H1 (cell line): ENCODE data around the gene POLR1H. TPM values are rescaled to one million over a fixed set of nuclear protein-coding genes. Genes with fewer than 3 reads are reported as not detected.

Experiments
- CTCF ChIA-PET: fragments of 300-600 bp; sonication (Branson Sonifier 250); formaldehyde crosslinking; loops from one replicate; lab custom pipeline; 2021; ENCODE audit not compliant: partially characterized antibody; lab: Charles Lee
- POLR2A ChIA-PET: fragments of 300-600 bp; sonication (Branson Sonifier 250); formaldehyde crosslinking; loops from one replicate; lab custom pipeline; 2021; ENCODE audit warnings: inconsistent platforms; ENCODE audit not compliant: partially characterized antibody; lab: Charles Lee
- DNase-seq, 2 experiments: peaks; one replicate each; pipeline versions ENCODE4 v3.0.0 to v3.0.0-alpha.2; 2010 to 2022; ENCODE audit warnings: low spot score in 2 of 2, low read depth in 1 of 2, mixed read lengths in 1 of 2
- FAIRE-seq: peaks from 2 replicates; lab custom pipeline; 2011; peaks lifted over from hg19 to GRCh38; lab: Jason Lieb, UNC
- H2AFZ ChIP-seq: 2 replicates; pipeline ENCODE4 v1.8.1; 2012; ENCODE audit warnings: low read length, inconsistent platforms
- H2AK5ac ChIP-seq: 2 replicates; pipeline ENCODE4 v1.6.1; 2013; ENCODE audit warnings: low read depth, low read length
- H2BK120ac ChIP-seq: replicated peaks from 2 replicates; pipeline ENCODE3; 2013; ENCODE audit warnings: low read depth, low read length, inconsistent platforms
- H2BK12ac ChIP-seq: 2 replicates; pipeline ENCODE4 v1.6.1; 2013; ENCODE audit warnings: low read depth, low read length
- H2BK15ac ChIP-seq: 2 replicates; pipeline ENCODE4 v1.6.1; 2013; ENCODE audit warnings: low read length
- H2BK20ac ChIP-seq: 2 replicates; pipeline ENCODE4 v1.6.1; 2013; ENCODE audit warnings: low read length
- H2BK5ac ChIP-seq: 2 replicates; pipeline ENCODE4 v1.6.1; 2013; ENCODE audit warnings: low read depth, low read length
- H3K14ac ChIP-seq: 2 replicates; pipeline ENCODE4 v1.6.1; 2013; ENCODE audit warnings: inconsistent platforms; ENCODE audit not compliant: insufficient read length
- H3K18ac ChIP-seq: 2 replicates; pipeline ENCODE4 v1.6.1; 2013; ENCODE audit warnings: low read length; ENCODE audit errors: extremely low read depth
- H3K23ac ChIP-seq: 2 replicates; pipeline ENCODE4 v1.6.1; 2013; ENCODE audit warnings: inconsistent platforms; ENCODE audit not compliant: insufficient read length
- H3K23me2 ChIP-seq: 2 replicates; pipeline ENCODE4 v1.6.1; 2013; ENCODE audit warnings: low read depth, low read length
- H3K27ac ChIP-seq: 2 replicates; pipeline ENCODE4 v1.6.1; 2011; ENCODE audit warnings: low read depth, low read length, inconsistent platforms
- H3K27me3 ChIP-seq, 4 experiments: replicated peaks in 1 of 4; 1 replicate in 1 of 4; 2 replicates in 3 of 4; pipeline versions ENCODE4 v1.6.1 to v1.8.1; 2011 to 2013; ENCODE audit warnings: low read length in 3 of 4, mild to moderate bottlenecking in 3 of 4, inconsistent platforms in 2 of 4, mixed read lengths in 2 of 4, moderate library complexity in 1 of 4; ENCODE audit not compliant: control insufficient read depth in 3 of 4, insufficient read depth in 3 of 4; ENCODE audit errors: extremely low read depth in 1 of 4
- H3K36me3 ChIP-seq, 4 experiments: 2 replicates each; pipeline versions ENCODE4 v1.6.1 to v1.8.1; 2011 to 2013; ENCODE audit warnings: mild to moderate bottlenecking in 4 of 4, low read length in 3 of 4, moderate library complexity in 2 of 4, control low read depth in 1 of 4, inconsistent platforms in 1 of 4; ENCODE audit not compliant: insufficient read depth in 4 of 4, control insufficient read depth in 2 of 4
- H3K4ac ChIP-seq: replicated peaks from 2 replicates; pipeline ENCODE3; 2013; ENCODE audit warnings: low read length, low read depth, mixed read lengths, inconsistent platforms; ENCODE audit not compliant: insufficient read length
- H3K4me1 ChIP-seq, 4 experiments: replicated peaks in 1 of 4; 1 replicate in 1 of 4; 2 replicates in 3 of 4; pipeline versions ENCODE4 v1.6.1 to v1.8.1; 2011 to 2013; ENCODE audit warnings: low read length in 3 of 4, inconsistent platforms in 2 of 4, mixed read lengths in 1 of 4; ENCODE audit not compliant: insufficient read depth in 4 of 4, control insufficient read depth in 3 of 4
- H3K4me2 ChIP-seq, 2 experiments: 2 replicates each; pipeline versions ENCODE4 v1.6.1 to v1.8.1; 2011 to 2013; ENCODE audit warnings: low read depth in 2 of 2, low read length in 2 of 2, control low read depth in 1 of 2, inconsistent platforms in 1 of 2, mild to moderate bottlenecking in 1 of 2; ENCODE audit not compliant: insufficient read depth in 1 of 2
- H3K4me3 ChIP-seq, 4 experiments: fragments of 200-600, 300-600 bp in 1 of 4; sonication (generic), shearing (Covaris generic), sonication (Bioruptor Twin) in 1 of 4; 2 replicates each; pipeline versions ENCODE4 v1.5.1 to v1.8.1; 2011 to 2016; ENCODE audit warnings: low read length in 4 of 4, low read depth in 3 of 4, control low read depth in 2 of 4, inconsistent platforms in 2 of 4, mild to moderate bottlenecking in 2 of 4, mixed read lengths in 1 of 4, moderate library complexity in 1 of 4; ENCODE audit not compliant: insufficient read depth in 2 of 4; ENCODE audit errors: extremely low read depth in 1 of 4
- H3K56ac ChIP-seq: replicated peaks from 2 replicates; pipeline ENCODE3; 2013; ENCODE audit warnings: low read depth, mild to moderate bottlenecking, mixed read lengths, low read length, inconsistent platforms; ENCODE audit not compliant: insufficient read length
- H3K79me1 ChIP-seq: 2 replicates; pipeline ENCODE4 v1.6.1; 2013; ENCODE audit warnings: low read depth, low read length, control low read depth
- H3K79me2 ChIP-seq, 2 experiments: 2 replicates each; pipeline versions ENCODE4 v1.6.1 to v1.8.1; 2012 to 2013; ENCODE audit warnings: low read length in 2 of 2, mild to moderate bottlenecking in 2 of 2, inconsistent platforms in 1 of 2; ENCODE audit not compliant: insufficient read depth in 2 of 2, control insufficient read depth in 1 of 2
- H3K9ac ChIP-seq, 4 experiments: replicated peaks in 1 of 4; 1 replicate in 1 of 4; 2 replicates in 3 of 4; pipeline versions ENCODE4 v1.6.1 to v1.8.1; 2011 to 2013; ENCODE audit warnings: low read depth in 3 of 4, low read length in 3 of 4, control low read depth in 2 of 4, mild to moderate bottlenecking in 2 of 4, moderate library complexity in 2 of 4, inconsistent platforms in 1 of 4; ENCODE audit errors: extremely low read depth in 1 of 4
- H3K9me3 ChIP-seq, 2 experiments: 2 replicates each; pipeline versions ENCODE4 v1.6.1 to v1.8.1; 2012 to 2013; ENCODE audit warnings: mild to moderate bottlenecking in 2 of 2, moderate library complexity in 2 of 2, control low read depth in 1 of 2, inconsistent platforms in 1 of 2, low read depth in 1 of 2, low read length in 1 of 2, mixed read lengths in 1 of 2; ENCODE audit not compliant: insufficient read depth in 2 of 2
- H4K20me1 ChIP-seq, 2 experiments: replicated peaks in 1 of 2; 2 replicates each; pipeline versions ENCODE3 to v1.8.1; 2011 to 2013; ENCODE audit warnings: inconsistent platforms in 2 of 2, low read length in 2 of 2, mild to moderate bottlenecking in 1 of 2; ENCODE audit not compliant: insufficient read depth in 2 of 2, control insufficient read depth in 1 of 2
- H4K5ac ChIP-seq: 2 replicates; pipeline ENCODE4 v1.6.1; 2013; ENCODE audit warnings: low read length, low read depth, mixed read lengths, inconsistent platforms; ENCODE audit not compliant: insufficient read length
- H4K8ac ChIP-seq: 2 replicates; pipeline ENCODE4 v1.8.0; 2013; ENCODE audit warnings: mild to moderate bottlenecking, moderate library complexity, low read length, inconsistent platforms; ENCODE audit not compliant: insufficient read depth; ENCODE audit errors: extremely low read depth
- H4K91ac ChIP-seq: replicated peaks from 2 replicates; pipeline ENCODE3; 2013; ENCODE audit warnings: low read length, mixed read lengths, inconsistent platforms; ENCODE audit not compliant: insufficient read length
- KDM5A ChIP-seq: fragments of 200-600 bp; IDR thresholded peaks from 2 replicates; pipeline ENCODE4 v1.7.1; 2012; ENCODE audit warnings: mild to moderate bottlenecking, low read length, inconsistent platforms, mixed read lengths
- SIN3A ChIP-seq, 2 experiments: IDR thresholded peaks in 1 of 2; conservative IDR thresholded peaks in 1 of 2; 2 replicates each; pipeline ENCODE4 v1.6.1; 2011 to 2012; ENCODE audit warnings: low read length in 2 of 2, improper control_type of control experiment in 1 of 2, low read depth in 1 of 2, mild to moderate bottlenecking in 1 of 2
- WGBS, 2 experiments: shearing (Covaris generic) in 1 of 2; methylation state at CpG; one replicate each; pipeline versions ENCODE4 v1.1.6 to v1.1.7; 2013 to 2015; ENCODE audit warnings: low lambda C conversion rate in 2 of 2, mixed read lengths in 2 of 2, inconsistent platforms in 1 of 2, low coverage in 1 of 2, missing lambda C conversion rate in 1 of 2; ENCODE audit not compliant: insufficient replicate concordance in 2 of 2, insufficient coverage in 1 of 2, insufficient read length in 1 of 2; ENCODE audit errors: extremely low coverage in 1 of 2, missing lambda C conversion rate in 1 of 2; 5-methylcytosine and 5-hydroxymethylcytosine counted together
- polyA plus RNA-seq, 7 experiments: library from polyadenylated mRNA; depleted of rRNA in 3 of 7; stranded (reverse) in 5 of 7; unstranded in 2 of 7; fragments of >200 nt in 5 of 7; fragments of 200-250 nt in 2 of 7; gene quantifications; 1 replicate in 5 of 7; 2 replicates in 1 of 7; 4 replicates in 1 of 7; pipeline versions ENCODE4 v1.2.1 to v1.2.3, GENCODE V29; 2011 to 2013; ENCODE audit warnings: missing spikeins in 2 of 7, mixed read lengths in 2 of 7
- total RNA-seq: library from RNA; stranded (reverse); fragmentation: NEBNext Ultra II Directional; extraction: Animal tissue kit (Norgen Biotek cat#: 25700); gene quantifications from 2 replicates; pipeline ENCODE4 v1.2.1, GENCODE V29; 2021

POLR1H gene
- total and polyA plus RNA-seq, 2 of the 8 experiments (the other 6 are each of a cell fraction or from before 2014, with no cell fraction given) = 31.5 to 82.2 TPM

DNA sequence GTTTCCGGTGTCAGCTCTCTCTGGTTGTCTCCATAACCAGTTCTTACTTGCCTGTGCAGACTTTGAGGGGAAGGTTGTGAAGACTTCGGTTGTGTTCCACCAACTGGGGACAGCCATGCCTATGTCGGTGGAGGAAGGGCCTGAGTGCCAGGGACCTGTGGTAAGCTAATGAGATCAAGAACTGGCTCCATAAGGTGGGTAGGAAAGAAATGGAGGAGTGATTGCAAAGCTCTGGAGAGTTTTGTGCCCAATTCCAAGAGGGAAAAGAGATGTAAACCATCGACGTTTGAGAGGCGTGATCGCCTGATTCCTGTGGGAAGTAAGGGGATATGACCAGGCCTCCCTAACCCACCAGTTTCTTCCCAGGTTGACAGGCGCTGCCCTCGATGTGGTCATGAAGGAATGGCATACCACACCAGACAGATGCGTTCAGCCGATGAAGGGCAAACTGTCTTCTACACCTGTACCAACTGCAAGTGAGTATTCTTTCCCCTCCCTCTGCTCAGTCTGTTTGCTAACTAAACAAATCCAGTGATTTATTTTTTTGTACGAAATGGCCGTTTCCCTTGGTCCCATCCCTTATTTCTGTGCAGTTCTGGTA is 893 bp downstream of the POLR1H start:
- H3K4me3 ChIP-seq = peak overlapping the region; percentile 90 to 100 (median 99)
- no peak overlapping the region for H2AK5ac ChIP-seq
- peak overlapping the region; percentile 73 for H2AFZ ChIP-seq
- ChIA-PET CTCF (interaction anchor here (1.1 to 1.5 kb wide), 3 partner anchors 14 to 214 kb away, joined by 3 to 4 read pairs (median 3); no protein-coding TSS in a partner anchor), POLR2A (interaction anchor here (0.7 to 2.9 kb wide), 9 partner anchors 9 to 396 kb away, joined by 3 to 21 read pairs (median 3); no protein-coding TSS in a partner anchor)
- H4K20me1 ChIP-seq = no peaks in the 10 kb centered on the region
- 69% methylated on average over 13 of the region's 13 CpGs; no CpG with 5 or more reads in 1 of the 2 experiments for WGBS, 2 experiments
- no peaks in the 10 kb centered on the region for H3K9me3 ChIP-seq
- H3K27me3 ChIP-seq = no peaks in the 10 kb centered on the region
- H3K4me2 ChIP-seq = peak overlapping the region; percentile 84 to 93
- no peak overlapping the region for H4K5ac ChIP-seq
- peak overlapping the region; percentile 53; the same call in 1 of the 2 replicates for H4K8ac ChIP-seq
- FAIRE-seq = no peak
- H3K79me1 ChIP-seq = no peaks in the 10 kb centered on the region
- peaks cover 0 to 16% of the 10 kb centered on the region in 2 experiments; a peak in 2 of 4 replicates for H3K79me2 ChIP-seq
- 0 out of 2 replicates have a peak overlapping the region, but pooled peaks have one; percentile 67 for H2BK5ac ChIP-seq
- H3K18ac ChIP-seq = no peak overlapping the region
- H2BK12ac ChIP-seq = no peak overlapping the region
- peak overlapping the region in 3 of 4 experiments; percentile 60 to 82 (median 70) for H3K9ac ChIP-seq
- H3K27ac ChIP-seq = 0 out of 2 replicates have a peak overlapping the region, but pooled peaks have one; percentile 29
- peaks cover 15% of the 10 kb centered on the region for H3K23me2 ChIP-seq
- no peak overlapping the region for H3K14ac ChIP-seq
- TF ChIP-seq KDM5A (no peak), SIN3A (conservative IDR thresholded peaks at IDR 0.05 in 1 of 2, IDR thresholded peaks at IDR 0.05 in 1 of 2; ENCODE audit: low read depth in 1 of 2, low read length in 2 of 2) (0 out of 4 replicates have a peak, but pooled peaks of 1 of the 2 experiments have one; percentile 42)
- TF ChIP-seq, all 59 proteins: peak for 1
- Histone ChIP-seq H4K91ac (no peak overlapping the region), H2BK120ac (no peak overlapping the region), H2BK20ac (no peak overlapping the region), H3K4me1 (peaks cover 0 to 9% (median 7%) of the 10 kb centered on the region in 4 experiments; a peak in 5 of 7 replicates), H3K36me3 (peaks cover 0 to 4% (median under 1%) of the 10 kb centered on the region in 4 experiments; a peak in 4 of 8 replicates), H3K23ac (no peak overlapping the region), H3K4ac (no peak overlapping the region), H2BK15ac (no peak overlapping the region), H3K56ac (no peak overlapping the region)
- no peak for DNase-seq
